AG10803 (cell line): Measurements from ENCODE around the gene FAM114A2.

Source experiments
- DNase-seq: peaks from one replicate; pipeline ENCODE4 v3.0.0; 2010; ENCODE audit warnings: low read depth
- H3K4me3 ChIP-seq: 2 replicates; pipeline ENCODE4 v1.5.1; 2011; ENCODE audit warnings: mild to moderate bottlenecking, low read length, control low read depth
- CTCF ChIP-seq: conservative IDR thresholded peaks from 2 replicates; pipeline ENCODE4 v1.5.1; 2011; ENCODE audit warnings: mild to moderate bottlenecking, low read length, control low read depth, inconsistent platforms

The FAM114A2 gene

GRCh38 chr5:153988510-153988909 is 50.2 kb downstream of the FAM114A2 start:
- H3K4me3 ChIP-seq = no peak overlapping the region
- TF ChIP-seq CTCF = no peak
- no peak for DNase-seq

- H3K4me3 ChIP-seq = no peak overlapping the region
- DNase-seq = no peak
- no peak for TF ChIP-seq CTCF
These were observed 51.4 kb downstream of the FAM114A2 start for GRCh38 chr5:153987301-153987700.

- H3K4me3 ChIP-seq = no peak overlapping the region
- TF ChIP-seq CTCF = no peak
- no peak for DNase-seq
These were observed 53.2 kb downstream of the FAM114A2 start for GRCh38 chr5:153985498-153985897.

- H3K4me3 ChIP-seq = no peak overlapping the region
- TF ChIP-seq CTCF = no peak
- no peak for DNase-seq
These were observed 54.8 kb downstream of the FAM114A2 start for GRCh38 chr5:153983885-153984284.

GRCh38 chr5:153981905-153982605 is 56.7 kb downstream of the FAM114A2 start:
- DNase-seq = no peak
- no peak overlapping the region for H3K4me3 ChIP-seq
- no peak for TF ChIP-seq CTCF

- no peak for TF ChIP-seq CTCF
- no peak overlapping the region for H3K4me3 ChIP-seq
- no peak for DNase-seq
These were observed 59.5 kb downstream of the FAM114A2 start for GRCh38 chr5:153979028-153979783.

- H3K4me3 ChIP-seq = no peak overlapping the region
- no peak for TF ChIP-seq CTCF
- DNase-seq = no peak
These were observed 63.9 kb downstream of the FAM114A2 start for GRCh38 chr5:153974813-153975163.
